ENCODE data around the gene TMEM255A.

Gene TMEM255A

GRCh38 chrX:120297923-120298322, 13.3 kb downstream of the TMEM255A start:
- H3K4me3 ChIP-seq (ENCODE audit: low read depth, low read length): no peak overlapping the region
- TF ChIP-seq, protein P1, sequence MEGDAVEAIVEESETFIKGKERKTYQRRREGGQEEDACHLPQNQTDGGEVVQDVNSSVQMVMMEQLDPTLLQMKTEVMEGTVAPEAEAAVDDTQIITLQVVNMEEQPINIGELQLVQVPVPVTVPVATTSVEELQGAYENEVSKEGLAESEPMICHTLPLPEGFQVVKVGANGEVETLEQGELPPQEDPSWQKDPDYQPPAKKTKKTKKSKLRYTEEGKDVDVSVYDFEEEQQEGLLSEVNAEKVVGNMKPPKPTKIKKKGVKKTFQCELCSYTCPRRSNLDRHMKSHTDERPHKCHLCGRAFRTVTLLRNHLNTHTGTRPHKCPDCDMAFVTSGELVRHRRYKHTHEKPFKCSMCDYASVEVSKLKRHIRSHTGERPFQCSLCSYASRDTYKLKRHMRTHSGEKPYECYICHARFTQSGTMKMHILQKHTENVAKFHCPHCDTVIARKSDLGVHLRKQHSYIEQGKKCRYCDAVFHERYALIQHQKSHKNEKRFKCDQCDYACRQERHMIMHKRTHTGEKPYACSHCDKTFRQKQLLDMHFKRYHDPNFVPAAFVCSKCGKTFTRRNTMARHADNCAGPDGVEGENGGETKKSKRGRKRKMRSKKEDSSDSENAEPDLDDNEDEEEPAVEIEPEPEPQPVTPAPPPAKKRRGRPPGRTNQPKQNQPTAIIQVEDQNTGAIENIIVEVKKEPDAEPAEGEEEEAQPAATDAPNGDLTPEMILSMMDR (IDR thresholded peaks at IDR 0.05; ENCODE audit: insufficient read depth, low read depth, low read length, missing control alignments): no peak
- DNase-seq (ENCODE audit: low read depth): no peak

GRCh38 chrX:120294651-120295050, 16.6 kb downstream of the TMEM255A start:
- DNase-seq (ENCODE audit: low read depth): no peak
- no peak overlapping the region for H3K4me3 ChIP-seq (ENCODE audit: low read depth, low read length)
- TF ChIP-seq, protein P1 (IDR thresholded peaks at IDR 0.05; ENCODE audit: insufficient read depth, low read depth, low read length, missing control alignments): no peak

GRCh38 chrX:120293015-120293414, 18.2 kb downstream of the TMEM255A start:
- TF ChIP-seq, protein P1 (IDR thresholded peaks at IDR 0.05; ENCODE audit: insufficient read depth, low read depth, low read length, missing control alignments): no peak
- H3K4me3 ChIP-seq (ENCODE audit: low read depth, low read length): no peak overlapping the region
- no peak for DNase-seq (ENCODE audit: low read depth)

DNA sequence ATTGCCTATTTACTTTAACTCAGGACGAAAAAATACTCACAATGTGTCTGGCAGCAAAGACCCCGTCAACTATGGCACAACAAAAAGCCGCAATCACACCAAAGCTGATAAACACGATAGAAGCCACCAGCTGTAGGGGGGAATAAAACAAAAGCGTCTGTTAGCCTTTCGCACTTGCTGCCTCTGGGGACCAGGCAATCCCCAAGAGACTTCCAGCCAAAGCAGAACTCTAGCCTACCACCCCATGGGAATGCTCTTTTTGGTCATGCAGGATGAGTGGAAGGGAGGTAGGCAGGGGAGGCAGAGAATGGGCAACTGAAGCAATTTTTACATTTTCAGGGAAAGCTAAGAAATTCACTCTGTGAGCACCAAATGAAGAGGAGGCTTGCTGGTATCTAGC, 20.1 kb downstream of the TMEM255A start:
- DNase-seq (ENCODE audit: low read depth): no peak
- H3K4me3 ChIP-seq (ENCODE audit: low read depth, low read length): no peak overlapping the region
- TF ChIP-seq, protein P1 (IDR thresholded peaks at IDR 0.05; ENCODE audit: insufficient read depth, low read depth, low read length, missing control alignments): no peak

DNA sequence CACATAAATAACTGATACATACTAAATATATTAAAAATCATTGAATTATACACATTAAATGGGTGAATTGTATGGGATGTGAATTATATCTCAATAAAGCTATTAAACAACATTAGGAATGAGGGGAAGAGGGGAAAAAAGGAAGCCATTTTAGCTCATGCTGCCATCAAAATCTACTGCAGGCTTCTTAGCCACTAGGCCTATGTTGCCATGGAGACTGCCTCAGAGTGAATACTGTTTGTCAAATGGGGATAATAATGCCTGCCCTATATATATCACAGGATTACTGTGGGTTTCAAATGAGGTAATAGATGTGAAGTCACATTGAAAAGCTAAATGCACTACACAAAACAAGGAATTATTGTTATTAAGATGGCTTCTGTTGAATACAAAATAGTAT, 21.2 kb downstream of the TMEM255A start:
- TF ChIP-seq, protein P1 (IDR thresholded peaks at IDR 0.05; ENCODE audit: insufficient read depth, low read depth, low read length, missing control alignments): no peak
- no peak for DNase-seq (ENCODE audit: low read depth)
- H3K4me3 ChIP-seq (ENCODE audit: low read depth, low read length): no peak overlapping the region

DNA sequence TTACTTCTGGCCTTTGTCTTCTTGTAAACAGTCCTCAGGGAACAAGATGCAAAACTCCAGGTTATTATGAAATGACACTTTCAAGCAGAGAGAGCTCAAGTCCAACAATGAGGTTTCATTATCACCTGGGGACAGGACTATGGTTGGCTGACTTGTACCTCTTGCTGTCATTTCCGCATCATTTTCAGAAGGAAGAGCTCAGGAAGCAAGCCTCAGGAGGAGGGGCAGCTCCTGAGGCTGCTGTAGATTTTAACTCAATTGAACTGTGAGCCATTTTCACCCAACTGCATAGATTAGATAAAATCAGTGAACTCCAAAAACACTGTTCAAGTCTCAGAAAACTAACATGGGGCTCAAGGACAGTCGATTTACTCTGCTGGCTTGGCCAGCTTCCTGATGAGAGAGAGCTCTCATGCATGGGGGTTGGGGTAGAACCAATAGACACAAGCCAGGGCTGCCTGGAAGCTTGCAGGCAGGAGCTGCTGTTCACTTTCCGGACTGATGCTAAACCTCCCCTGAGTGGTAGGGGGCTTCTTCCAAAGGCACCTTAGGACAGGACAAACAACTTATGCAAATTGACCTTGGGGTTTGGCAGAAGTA, 23.6 kb downstream of the TMEM255A start:
- no peak overlapping the region for H3K4me3 ChIP-seq (ENCODE audit: low read depth, low read length)
- DNase-seq (ENCODE audit: low read depth): peak; percentile 48
- TF ChIP-seq, protein P1 (IDR thresholded peaks at IDR 0.05; ENCODE audit: insufficient read depth, low read depth, low read length, missing control alignments): no peak
